Fibroblast of lung (primary cell): ENCODE results near the gene NFATC2IP. TPM values are rescaled to one million over a fixed set of nuclear protein-coding genes. Genes with fewer than 3 reads are reported as not detected.

ENCODE experiments used
- DNase-seq, 2 donors: peaks; one replicate each; pipeline versions ENCODE4 v3.0.0 to v3.0.0-alpha.2; 2010; ENCODE audit warnings: low read depth in 2 of 2
- H2AFZ ChIP-seq: 2 replicates; pipeline ENCODE4 v1.5.1; 2012; ENCODE audit warnings: low read length, control low read depth, inconsistent platforms
- H3K27ac ChIP-seq: 2 replicates; pipeline ENCODE4 v1.5.1; 2011; ENCODE audit warnings: low read length, control low read depth; ENCODE audit not compliant: insufficient read depth
- H3K27me3 ChIP-seq: 2 replicates; pipeline ENCODE4 v1.5.1; 2011; ENCODE audit warnings: mild to moderate bottlenecking, low read length; ENCODE audit not compliant: control insufficient read depth, insufficient read depth
- H3K36me3 ChIP-seq: 2 replicates; pipeline ENCODE4 v1.5.1; 2011; ENCODE audit warnings: low read length; ENCODE audit not compliant: control insufficient read depth, insufficient read depth
- H3K4me1 ChIP-seq: 2 replicates; pipeline ENCODE4 v1.5.1; 2011; ENCODE audit warnings: low read length; ENCODE audit not compliant: control insufficient read depth, insufficient read depth; ENCODE audit errors: extremely low read depth
- H3K4me2 ChIP-seq: 2 replicates; pipeline ENCODE4 v1.5.1; 2011; ENCODE audit warnings: low read length, control low read depth; ENCODE audit not compliant: insufficient read depth; ENCODE audit errors: extremely low read depth
- H3K4me3 ChIP-seq, 4 experiments: fragments of 200-600 bp in 1 of 4; sonication (generic) in 1 of 4; replicated peaks in 1 of 4; 2 replicates each; pipeline ENCODE4 v1.5.1; 2011 to 2016; ENCODE audit warnings: low read length in 4 of 4, low read depth in 3 of 4, mild to moderate bottlenecking in 3 of 4, control low read depth in 2 of 4, inconsistent platforms in 1 of 4, mixed read lengths in 1 of 4; ENCODE audit not compliant: insufficient read depth in 1 of 4; ENCODE audit errors: control extremely low read depth in 1 of 4
- H3K79me2 ChIP-seq: 2 replicates; pipeline ENCODE4 v1.5.1; 2012; ENCODE audit warnings: mild to moderate bottlenecking, low read length, inconsistent platforms; ENCODE audit not compliant: control insufficient read depth, insufficient read depth
- H3K9ac ChIP-seq: 2 replicates; pipeline ENCODE4 v1.5.1; 2011; ENCODE audit warnings: mild to moderate bottlenecking, low read length, control low read depth; ENCODE audit not compliant: insufficient read depth
- H3K9me3 ChIP-seq: 2 replicates; pipeline ENCODE4 v1.5.1; 2012; ENCODE audit warnings: low read depth, low read length; ENCODE audit not compliant: control insufficient read depth, insufficient read depth
- H4K20me1 ChIP-seq: 2 replicates; pipeline ENCODE4 v1.5.1; 2011; ENCODE audit warnings: low read length; ENCODE audit not compliant: control insufficient read depth, insufficient read depth; ENCODE audit errors: extremely low read depth
- EZH2 ChIP-seq: IDR thresholded peaks from 2 replicates; pipeline ENCODE4 v1.5.1; 2012; ENCODE audit warnings: low read length, control low read depth, mild to moderate bottlenecking; ENCODE audit errors: missing control alignments
- polyA minus RNA-seq: library from RNA; depleted of rRNA, polyadenylated mRNA; stranded (reverse); fragments of >200 nt; gene quantifications from 2 replicates; pipeline ENCODE4 v1.2.3, GENCODE V29; 2011; ENCODE audit warnings: low replicate concordance
- polyA plus RNA-seq, 2 donors: library from polyadenylated mRNA; depleted of rRNA in 1 of 2; stranded (reverse) in 1 of 2; unstranded in 1 of 2; fragments of >200 nt; gene quantifications; 2 replicates each; pipeline ENCODE4 v1.2.1, GENCODE V29; 2011 to 2012; ENCODE audit warnings: missing spikeins in 1 of 2
- total RNA-seq: library from RNA; depleted of rRNA; stranded (reverse); fragments of >200 nt; gene quantifications from 2 replicates; pipeline ENCODE4 v1.2.1, GENCODE V29; 2014
- TF ChIP-seq, protein P1 (sequence below), 2 donors: IDR thresholded peaks in 1 of 2; conservative IDR thresholded peaks in 1 of 2; 1 replicate in 1 of 2; 2 replicates in 1 of 2; pipeline ENCODE4 v1.5.1; 2011 to 2012; ENCODE audit warnings: low read length in 2 of 2, control low read depth in 1 of 2, inconsistent platforms in 1 of 2, low read depth in 1 of 2, mild to moderate bottlenecking in 1 of 2

Gene NFATC2IP
- total RNA-seq (15.4 and 16.0 TPM in 2 replicates), polyA plus RNA-seq (25.6 and 34.2 TPM in 2 replicates), polyA minus RNA-seq (13.7 and 20.8 TPM in 2 replicates)
- 13.0 and 18.5 TPM in 2 replicates for polyA plus RNA-seq (2012)

GRCh38 chr16:28950648-28951409, at the start of gene NFATC2IP:
TSS of gene NFATC2IP (plus strand) at chr16:28950937. CDS start at chr16:28951012, 75 bp downstream.
- peak within 1 kb of the TSS; percentile 65 for H3K27ac ChIP-seq
- peaks cover 11% of the 10 kb centered on the region for H3K79me2 ChIP-seq
- H4K20me1 ChIP-seq = peaks cover 2% of the 10 kb centered on the region
- TF ChIP-seq, protein P1, sequence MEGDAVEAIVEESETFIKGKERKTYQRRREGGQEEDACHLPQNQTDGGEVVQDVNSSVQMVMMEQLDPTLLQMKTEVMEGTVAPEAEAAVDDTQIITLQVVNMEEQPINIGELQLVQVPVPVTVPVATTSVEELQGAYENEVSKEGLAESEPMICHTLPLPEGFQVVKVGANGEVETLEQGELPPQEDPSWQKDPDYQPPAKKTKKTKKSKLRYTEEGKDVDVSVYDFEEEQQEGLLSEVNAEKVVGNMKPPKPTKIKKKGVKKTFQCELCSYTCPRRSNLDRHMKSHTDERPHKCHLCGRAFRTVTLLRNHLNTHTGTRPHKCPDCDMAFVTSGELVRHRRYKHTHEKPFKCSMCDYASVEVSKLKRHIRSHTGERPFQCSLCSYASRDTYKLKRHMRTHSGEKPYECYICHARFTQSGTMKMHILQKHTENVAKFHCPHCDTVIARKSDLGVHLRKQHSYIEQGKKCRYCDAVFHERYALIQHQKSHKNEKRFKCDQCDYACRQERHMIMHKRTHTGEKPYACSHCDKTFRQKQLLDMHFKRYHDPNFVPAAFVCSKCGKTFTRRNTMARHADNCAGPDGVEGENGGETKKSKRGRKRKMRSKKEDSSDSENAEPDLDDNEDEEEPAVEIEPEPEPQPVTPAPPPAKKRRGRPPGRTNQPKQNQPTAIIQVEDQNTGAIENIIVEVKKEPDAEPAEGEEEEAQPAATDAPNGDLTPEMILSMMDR (conservative IDR thresholded peaks at IDR 0.05 in 1 of 2, IDR thresholded peaks at IDR 0.05 in 1 of 2; ENCODE audit: low read depth in 1 of 2, low read length in 2 of 2) = no peak
- no peak for TF ChIP-seq EZH2
- peaks cover under 1% of the 10 kb centered on the region for H3K4me1 ChIP-seq
- H3K9ac ChIP-seq = peak within 1 kb of the TSS; percentile 69
- H2AFZ ChIP-seq = peak within 1 kb of the TSS; percentile 65
- H3K27me3 ChIP-seq = no peaks in the 10 kb centered on the region
- H3K4me2 ChIP-seq = peak within 1 kb of the TSS; percentile 94
- no peaks in the 10 kb centered on the region for H3K9me3 ChIP-seq
- peaks cover 3% of the 10 kb centered on the region for H3K36me3 ChIP-seq
- peak within 1 kb of the TSS; percentile 75 to 89 (median 84) for H3K4me3 ChIP-seq
- peak; percentile 100 for DNase-seq

- TF ChIP-seq, protein P1 (conservative IDR thresholded peaks at IDR 0.05 in 1 of 2, IDR thresholded peaks at IDR 0.05 in 1 of 2; ENCODE audit: low read depth in 1 of 2, low read length in 2 of 2) = no peak
- Histone ChIP-seq H3K4me3 (no peak overlapping the region), H3K4me2 (no peak overlapping the region), H3K9ac (no peak overlapping the region), H3K27me3 (no peaks in the 10 kb centered on the region), H4K20me1 (no peaks in the 10 kb centered on the region), H3K36me3 (peaks cover 4% of the 10 kb centered on the region), H3K4me1 (no peaks in the 10 kb centered on the region), H3K79me2 (no peaks in the 10 kb centered on the region), H3K27ac (no peak overlapping the region), H2AFZ (no peak overlapping the region), H3K9me3 (no peaks in the 10 kb centered on the region)
- DNase-seq = no peak
Observed at GRCh38 chr16:28901862-28902261, 48.9 kb upstream of the NFATC2IP start.

- Histone ChIP-seq H3K9me3 (no peaks in the 10 kb centered on the region), H3K36me3 (peaks cover 4% of the 10 kb centered on the region), H4K20me1 (no peaks in the 10 kb centered on the region), H3K4me2 (no peak overlapping the region), H3K27me3 (no peaks in the 10 kb centered on the region), H3K4me1 (no peaks in the 10 kb centered on the region), H2AFZ (no peak overlapping the region), H3K27ac (no peak overlapping the region), H3K4me3 (no peak overlapping the region), H3K9ac (no peak overlapping the region), H3K79me2 (no peaks in the 10 kb centered on the region)
- DNase-seq = no peak
- TF ChIP-seq, protein P1 (conservative IDR thresholded peaks at IDR 0.05 in 1 of 2, IDR thresholded peaks at IDR 0.05 in 1 of 2; ENCODE audit: low read depth in 1 of 2, low read length in 2 of 2) = no peak
- TF ChIP-seq EZH2 = no peak
Observed at GRCh38 chr16:28902909-28903308, 47.8 kb upstream of the NFATC2IP start.
